ENCODE results near the gene BICRA. TPM values are rescaled to one million over a fixed set of nuclear protein-coding genes. Genes with fewer than 3 reads are reported as not detected.
A peak's percentile ranks its signal among the peaks of the same experiment; 100 is the strongest.

The BICRA gene
- total RNA-seq, 5 donors from 2014 or later (not counting 1 experiment from before 2014, with no cell fraction given), result 31.9 to 39.3 (median 35.1) TPM

GRCh38 chr19:47695533-47696262, 86.8 kb downstream of the BICRA start:
- ATAC-seq (replicated peaks in 1 of 4) (no peak), DNase-seq (no peak)
- Mint-ChIP-seq H3K4me3 (no peak overlapping the region), H3K36me3 (peaks cover 20% of the 10 kb centered on the region), H3K27me3 (no peaks in the 10 kb centered on the region), H3K27ac (peak overlapping the region in 1 of 2 donors; percentile 46), H3K9me3 (no peaks in the 10 kb centered on the region), H3K4me1 (peaks cover 2 to 5% (median 3%) of the 10 kb centered on the region in 3 donors)
- Histone ChIP-seq H3K27ac (ENCODE audit: low read length) (no peak overlapping the region), H3K4me3 (ENCODE audit: control insufficient read depth in 1 of 2, extremely low read depth in 1 of 2, low read length in 1 of 2) (no peak overlapping the region), H3K4me1 (ENCODE audit: control insufficient read depth in 1 of 2, extremely low read depth in 1 of 2, insufficient read depth in 2 of 2, low read length in 2 of 2) (peaks cover 0 to 6% of the 10 kb centered on the region in 2 experiments), H3K27me3 (replicated peaks in 1 of 2; ENCODE audit: control insufficient read depth in 2 of 2, extremely low read depth in 1 of 2, insufficient read depth in 2 of 2, low read length in 1 of 2) (no peaks in the 10 kb centered on the region), H3K9me3 (no peaks in the 10 kb centered on the region), H3K36me3 (ENCODE audit: control insufficient read depth in 2 of 2, extremely low read depth in 1 of 2, insufficient read depth in 1 of 2, low read length in 1 of 2) (peaks cover 14 to 41% of the 10 kb centered on the region in 2 donors)
- POLR2A ChIA-PET, result interaction anchor here in 1 of 2 donors (0.5 kb wide), 1 partner anchor 807 kb away, joined by 4 read pairs; no protein-coding TSS in a partner anchor
- 91% methylated on average over 20 of the region's 26 CpGs for WGBS (ENCODE audit: insufficient coverage)
- CTCF ChIA-PET, result no interaction called here

- no peak overlapping the region for H3K27ac ChIP-seq (ENCODE audit: low read length)
- peaks cover 17% of the 10 kb centered on the region for H3K36me3 Mint-ChIP-seq
- H3K4me3 ChIP-seq (ENCODE audit: control insufficient read depth in 1 of 2, extremely low read depth in 1 of 2, low read length in 1 of 2), result no peak overlapping the region
- H3K27me3 ChIP-seq (replicated peaks in 1 of 2; ENCODE audit: control insufficient read depth in 2 of 2, extremely low read depth in 1 of 2, insufficient read depth in 2 of 2, low read length in 1 of 2), result no peaks in the 10 kb centered on the region
- H3K27me3 Mint-ChIP-seq, result no peaks in the 10 kb centered on the region
- no peak for DNase-seq
- H3K4me3 Mint-ChIP-seq, result no peak overlapping the region
- ChIA-PET POLR2A (no interaction called here), CTCF (no interaction called here)
- peaks cover 0 to 6% of the 10 kb centered on the region in 2 experiments for H3K4me1 ChIP-seq (ENCODE audit: control insufficient read depth in 1 of 2, extremely low read depth in 1 of 2, insufficient read depth in 2 of 2, low read length in 2 of 2)
- peaks cover 12 to 37% of the 10 kb centered on the region in 2 donors for H3K36me3 ChIP-seq (ENCODE audit: control insufficient read depth in 2 of 2, extremely low read depth in 1 of 2, insufficient read depth in 1 of 2, low read length in 1 of 2)
- H3K27ac Mint-ChIP-seq, result no peak overlapping the region
- ATAC-seq (replicated peaks in 1 of 4), result no peak
- WGBS (ENCODE audit: insufficient coverage), result 92% methylated on average over 7 of the region's 8 CpGs
- H3K9me3 ChIP-seq, result no peaks in the 10 kb centered on the region
- no peaks in the 10 kb centered on the region for H3K9me3 Mint-ChIP-seq
- H3K4me1 Mint-ChIP-seq, result peaks cover 2 to 5% (median 3%) of the 10 kb centered on the region in 3 donors
Observed at GRCh38 chr19:47696635-47697034, 87.7 kb downstream of the BICRA start.

GRCh38 chr19:47697863-47698609, 89.1 kb downstream of the BICRA start:
- no peak overlapping the region for H3K27ac ChIP-seq (ENCODE audit: low read length)
- H3K36me3 ChIP-seq (ENCODE audit: control insufficient read depth in 2 of 2, extremely low read depth in 1 of 2, insufficient read depth in 1 of 2, low read length in 1 of 2), result peaks cover 11 to 42% of the 10 kb centered on the region in 2 donors
- H3K9me3 ChIP-seq, result no peaks in the 10 kb centered on the region
- Mint-ChIP-seq H3K27ac (no peak overlapping the region), H3K27me3 (no peaks in the 10 kb centered on the region), H3K36me3 (peaks cover 21% of the 10 kb centered on the region), H3K9me3 (no peaks in the 10 kb centered on the region), H3K4me3 (no peak overlapping the region), H3K4me1 (peaks cover 2 to 5% (median 3%) of the 10 kb centered on the region in 3 donors)
- ChIA-PET CTCF (interaction anchor here in 1 of 2 donors (1.0 kb wide), 1 partner anchor 265 kb away, joined by 3 read pairs; no protein-coding TSS in a partner anchor), POLR2A (no interaction called here)
- H3K4me3 ChIP-seq (ENCODE audit: control insufficient read depth in 1 of 2, extremely low read depth in 1 of 2, low read length in 1 of 2), result no peak overlapping the region
- peak in 30 of 35 experiments; percentile 9 to 73 (median 34) for DNase-seq
- ATAC-seq (replicated peaks in 1 of 4), result peak; percentile 60 to 74 (median 66)
- peaks cover 0 to 6% of the 10 kb centered on the region in 2 experiments for H3K4me1 ChIP-seq (ENCODE audit: control insufficient read depth in 1 of 2, extremely low read depth in 1 of 2, insufficient read depth in 2 of 2, low read length in 2 of 2)
- WGBS (ENCODE audit: insufficient coverage), result 89% methylated on average over 8 of the region's 21 CpGs
- no peaks in the 10 kb centered on the region for H3K27me3 ChIP-seq (replicated peaks in 1 of 2; ENCODE audit: control insufficient read depth in 2 of 2, extremely low read depth in 1 of 2, insufficient read depth in 2 of 2, low read length in 1 of 2)

GRCh38 chr19:47698631-47699359, 89.9 kb downstream of the BICRA start:
- Histone ChIP-seq H3K4me3 (ENCODE audit: control insufficient read depth in 1 of 2, extremely low read depth in 1 of 2, low read length in 1 of 2) (no peak overlapping the region), H3K27ac (ENCODE audit: low read length) (no peak overlapping the region), H3K4me1 (ENCODE audit: control insufficient read depth in 1 of 2, extremely low read depth in 1 of 2, insufficient read depth in 2 of 2, low read length in 2 of 2) (peaks cover 0 to 6% of the 10 kb centered on the region in 2 experiments), H3K36me3 (ENCODE audit: control insufficient read depth in 2 of 2, extremely low read depth in 1 of 2, insufficient read depth in 1 of 2, low read length in 1 of 2) (peaks cover 11 to 42% of the 10 kb centered on the region in 2 donors), H3K27me3 (replicated peaks in 1 of 2; ENCODE audit: control insufficient read depth in 2 of 2, extremely low read depth in 1 of 2, insufficient read depth in 2 of 2, low read length in 1 of 2) (no peaks in the 10 kb centered on the region), H3K9me3 (no peaks in the 10 kb centered on the region)
- Mint-ChIP-seq H3K27ac (no peak overlapping the region), H3K36me3 (peaks cover 25% of the 10 kb centered on the region), H3K9me3 (no peaks in the 10 kb centered on the region), H3K4me3 (no peak overlapping the region), H3K27me3 (no peaks in the 10 kb centered on the region), H3K4me1 (peaks cover 2 to 5% (median 3%) of the 10 kb centered on the region in 3 donors)
- CTCF ChIA-PET, result interaction anchor here (0.6 to 1.9 kb wide), 4 partner anchors 19 to 265 kb away, joined by 3 to 6 read pairs (median 4); no protein-coding TSS in a partner anchor
- POLR2A ChIA-PET, result no interaction called here
- DNase-seq, result no peak
- no peak for ATAC-seq (replicated peaks in 1 of 4)
- WGBS (ENCODE audit: insufficient coverage), result 92% methylated on average over 41 of the region's 46 CpGs

GRCh38 chr19:47699360-47699917, 90.5 kb downstream of the BICRA start:
- H3K4me1 Mint-ChIP-seq, result peaks cover 2 to 5% (median 3%) of the 10 kb centered on the region in 3 donors
- Histone ChIP-seq H3K4me1 (ENCODE audit: control insufficient read depth in 1 of 2, extremely low read depth in 1 of 2, insufficient read depth in 2 of 2, low read length in 2 of 2) (peaks cover 0 to 6% of the 10 kb centered on the region in 2 experiments), H3K36me3 (ENCODE audit: control insufficient read depth in 2 of 2, extremely low read depth in 1 of 2, insufficient read depth in 1 of 2, low read length in 1 of 2) (peaks cover 11 to 42% of the 10 kb centered on the region in 2 donors), H3K27me3 (replicated peaks in 1 of 2; ENCODE audit: control insufficient read depth in 2 of 2, extremely low read depth in 1 of 2, insufficient read depth in 2 of 2, low read length in 1 of 2) (no peaks in the 10 kb centered on the region), H3K4me3 (ENCODE audit: control insufficient read depth in 1 of 2, extremely low read depth in 1 of 2, low read length in 1 of 2) (no peak overlapping the region), H3K27ac (ENCODE audit: low read length) (no peak overlapping the region), H3K9me3 (no peaks in the 10 kb centered on the region)
- peaks cover 29% of the 10 kb centered on the region for H3K36me3 Mint-ChIP-seq
- H3K27me3 Mint-ChIP-seq, result no peaks in the 10 kb centered on the region
- H3K9me3 Mint-ChIP-seq, result no peaks in the 10 kb centered on the region
- WGBS (ENCODE audit: insufficient coverage), result 90% methylated on average over 3 of the region's 9 CpGs
- POLR2A ChIA-PET, result no interaction called here
- CTCF ChIA-PET, result interaction anchor here (0.6 to 1.9 kb wide), 7 partner anchors 13 to 266 kb away, joined by 3 to 6 read pairs (median 3); no protein-coding TSS in a partner anchor
- DNase-seq (peak in 28 of 35 experiments; percentile 8 to 67 (median 40)), ATAC-seq (replicated peaks in 1 of 4) (peak; percentile 31 to 65 (median 50))
- no peak overlapping the region for H3K27ac Mint-ChIP-seq
- H3K4me3 Mint-ChIP-seq, result no peak overlapping the region
